MM.1S (cell line): ENCODE data around the gene HTR2B.

ENCODE experiments used
- DNase-seq: peaks from one replicate; pipeline ENCODE4 v3.0.0-alpha.2; 2015
- H2AFZ ChIP-seq: fragments of 300-600 bp; sonication (generic); 2 replicates; pipeline ENCODE4 v1.6.0; 2016; ENCODE audit warnings: antibody characterized with exemption, low read length
- H3F3A ChIP-seq: fragments of 300-600 bp; sonication (generic); 2 replicates; pipeline ENCODE4 v1.6.1; 2016; ENCODE audit warnings: mild to moderate bottlenecking, antibody characterized with exemption, low read length, moderate library complexity, mixed read lengths; ENCODE audit not compliant: insufficient read depth
- H3K27ac ChIP-seq: fragments of 300-600 bp; sonication (generic); 2 replicates; pipeline ENCODE4 v1.5.1; 2016; ENCODE audit warnings: mild to moderate bottlenecking, low read length
- H3K27me3 ChIP-seq: fragments of 300-600 bp; sonication (generic); replicated peaks from 2 replicates; pipeline ENCODE4 v1.6.0; 2016; ENCODE audit warnings: low read length; ENCODE audit not compliant: insufficient read depth
- H3K36me3 ChIP-seq: fragments of 300-600 bp; sonication (generic); replicated peaks from 2 replicates; pipeline ENCODE4 v1.6.1; 2016; ENCODE audit warnings: mild to moderate bottlenecking, low read length, mixed read lengths; ENCODE audit not compliant: insufficient read depth
- H3K4me1 ChIP-seq: fragments of 300-600 bp; sonication (generic); 2 replicates; pipeline ENCODE4 v1.6.1; 2016; ENCODE audit warnings: low read length, mixed read lengths
- H3K4me2 ChIP-seq: fragments of 300-600 bp; sonication (generic); 2 replicates; pipeline ENCODE4 v1.6.0; 2016; ENCODE audit warnings: low read depth, low read length
- H3K4me3 ChIP-seq: fragments of 300-600 bp; sonication (generic); 2 replicates; pipeline ENCODE4 v1.5.1; 2016; ENCODE audit warnings: low read length, mixed read lengths
- H3K79me2 ChIP-seq: fragments of 300-600 bp; sonication (generic); 2 replicates; pipeline ENCODE4 v1.6.1; 2016; ENCODE audit warnings: mixed run types, low read length, mixed read lengths
- H3K9ac ChIP-seq: fragments of 300-600 bp; sonication (generic); 2 replicates; pipeline ENCODE4 v1.6.1; 2016; ENCODE audit warnings: low read length, mixed read lengths
- H3K9me2 ChIP-seq: fragments of 300-600 bp; sonication (generic); replicated peaks from 2 replicates; pipeline ENCODE4 v1.6.1; 2016; ENCODE audit warnings: mild to moderate bottlenecking, low read length, mixed read lengths; ENCODE audit not compliant: insufficient read depth
- H3K9me3 ChIP-seq: fragments of 300-600 bp; sonication (generic); replicated peaks from 2 replicates; pipeline ENCODE4 v1.6.1; 2016; ENCODE audit warnings: mild to moderate bottlenecking, low read length, mixed read lengths; ENCODE audit not compliant: insufficient read depth
- H4K20me1 ChIP-seq: fragments of 300-600 bp; sonication (generic); 2 replicates; pipeline ENCODE4 v1.6.1; 2016; ENCODE audit warnings: mild to moderate bottlenecking, low read length, moderate library complexity, mixed read lengths; ENCODE audit not compliant: insufficient read depth
- CTCF ChIP-seq: fragments of 300-600 bp; sonication (generic); IDR thresholded peaks from 2 replicates; pipeline ENCODE4 v1.5.1; 2016; ENCODE audit warnings: antibody characterized with exemption, low read length, mixed read lengths
- EZH2 ChIP-seq: fragments of 300-600 bp; sonication (generic); optimal IDR thresholded peaks from 2 replicates; pipeline ENCODE3; 2017; ENCODE audit warnings: low read depth, mild to moderate bottlenecking, antibody characterized with exemption, low read length, mixed read lengths
- EZH2phosphoT487 ChIP-seq: fragments of 300-600 bp; sonication (generic); IDR thresholded peaks from 2 replicates; pipeline ENCODE4 v1.6.1; 2018; ENCODE audit warnings: antibody characterized with exemption, low read length

HTR2B gene

GRCh38 chr2:231170055-231170454 is 45.2 kb upstream of the HTR2B start:
- no peak overlapping the region for H3K4me2 ChIP-seq
- no peak overlapping the region for H3K27ac ChIP-seq
- H3F3A ChIP-seq: no peaks in the 10 kb centered on the region
- no peaks in the 10 kb centered on the region for H3K4me1 ChIP-seq
- TF ChIP-seq CTCF (no peak), EZH2phosphoT487 (no peak), EZH2 (no peak)
- no peak for DNase-seq
- H3K9ac ChIP-seq: no peak overlapping the region
- no peaks in the 10 kb centered on the region for H4K20me1 ChIP-seq
- no peaks in the 10 kb centered on the region for H3K9me3 ChIP-seq
- H3K79me2 ChIP-seq: no peaks in the 10 kb centered on the region
- no peaks in the 10 kb centered on the region for H3K27me3 ChIP-seq
- no peak overlapping the region for H3K4me3 ChIP-seq
- no peaks in the 10 kb centered on the region; the same call in 1 of the 2 replicates for H3K36me3 ChIP-seq
- no peaks in the 10 kb centered on the region for H3K9me2 ChIP-seq
- no peak overlapping the region for H2AFZ ChIP-seq

- no peak overlapping the region for H3K27ac ChIP-seq
- no peak overlapping the region for H2AFZ ChIP-seq
- no peak for DNase-seq
- H3K4me2 ChIP-seq: no peak overlapping the region
- H3K9me2 ChIP-seq: no peaks in the 10 kb centered on the region
- H3K4me1 ChIP-seq: no peaks in the 10 kb centered on the region
- H3K79me2 ChIP-seq: no peaks in the 10 kb centered on the region
- H3K9me3 ChIP-seq: no peaks in the 10 kb centered on the region
- H3K27me3 ChIP-seq: no peaks in the 10 kb centered on the region
- no peaks in the 10 kb centered on the region; the same call in 1 of the 2 replicates for H3K36me3 ChIP-seq
- no peaks in the 10 kb centered on the region for H3F3A ChIP-seq
- H3K9ac ChIP-seq: no peak overlapping the region
- TF ChIP-seq CTCF (no peak), EZH2 (no peak), EZH2phosphoT487 (no peak)
- no peak overlapping the region for H3K4me3 ChIP-seq
- H4K20me1 ChIP-seq: no peaks in the 10 kb centered on the region
These were observed 44.6 kb upstream of the HTR2B start for GRCh38 chr2:231169488-231169887.

DNA sequence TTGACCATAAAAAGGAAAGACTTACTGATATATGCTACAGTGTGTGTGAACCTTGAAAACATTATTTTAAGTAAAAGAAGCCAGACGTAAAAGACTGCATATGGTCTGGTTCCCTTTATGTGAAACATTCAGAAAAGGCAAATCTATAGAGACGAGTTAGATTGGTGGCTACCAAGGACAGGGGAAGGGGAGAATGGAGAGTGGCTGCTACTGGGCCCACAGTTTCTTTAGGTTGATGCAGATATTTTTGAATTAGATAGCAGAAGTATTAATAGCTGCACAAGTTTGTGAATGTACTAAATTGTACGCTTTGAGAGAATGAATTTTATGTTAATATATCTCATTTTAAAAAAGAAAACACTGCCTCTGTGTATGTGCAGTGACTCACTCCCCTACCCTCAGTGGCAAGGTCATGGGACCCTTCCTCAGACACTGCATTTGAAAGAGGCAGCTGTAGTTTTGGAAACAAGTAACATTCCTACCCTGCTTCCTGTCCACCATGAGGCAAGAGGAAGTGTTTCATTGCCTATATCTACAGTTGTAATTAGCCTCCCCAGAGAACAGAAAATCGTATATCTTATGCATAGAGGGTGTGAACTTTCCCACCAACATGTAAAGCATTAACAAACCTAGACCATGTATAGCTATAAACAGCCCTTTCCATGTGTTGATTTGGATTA is 43.8 kb upstream of the HTR2B start:
- Histone ChIP-seq H3K36me3 (no peaks in the 10 kb centered on the region; the same call in 1 of the 2 replicates), H3K79me2 (no peaks in the 10 kb centered on the region), H3K27ac (no peak overlapping the region), H3K4me3 (no peak overlapping the region), H3K27me3 (no peaks in the 10 kb centered on the region), H3K4me2 (no peak overlapping the region), H4K20me1 (no peaks in the 10 kb centered on the region), H3K9me3 (no peaks in the 10 kb centered on the region), H2AFZ (no peak overlapping the region), H3F3A (no peaks in the 10 kb centered on the region), H3K9ac (no peak overlapping the region), H3K9me2 (no peaks in the 10 kb centered on the region), H3K4me1 (no peaks in the 10 kb centered on the region)
- DNase-seq: no peak
- TF ChIP-seq CTCF (no peak), EZH2 (no peak), EZH2phosphoT487 (no peak)
